Kidney (tissue), 14 donors: ENCODE measurements around the gene CTRL. TPM values are rescaled to one million over a fixed set of nuclear protein-coding genes. Genes with fewer than 3 reads are reported as not detected.
A peak's percentile ranks its signal among the peaks of the same experiment; 100 is the strongest.

ENCODE experiments used
- DNase-seq, 5 donors: peaks; one replicate each; pipeline ENCODE4 v3.0.0-alpha.2; 2013 to 2020
- FAIRE-seq: peaks from 2 replicates; lab custom pipeline; 2012; peaks lifted over from hg19 to GRCh38; lab: Jason Lieb, UNC
- H3K27ac ChIP-seq, 2 donors: one replicate each; pipeline ENCODE4 v1.7.0; 2013; ENCODE audit warnings: low read depth in 2 of 2, low read length in 2 of 2, inconsistent platforms in 1 of 2
- H3K27me3 ChIP-seq: one replicate; pipeline ENCODE4 v1.7.1; 2013; ENCODE audit warnings: low read length, inconsistent platforms; ENCODE audit not compliant: control insufficient read depth, insufficient read depth
- H3K36me3 ChIP-seq, 3 donors: one replicate each; pipeline versions ENCODE4 v1.7.0 to v1.7.1; 2013; ENCODE audit warnings: low read length in 3 of 3, control low read depth in 1 of 3, inconsistent platforms in 1 of 3; ENCODE audit not compliant: insufficient read depth in 3 of 3, control insufficient read depth in 2 of 3
- H3K4me1 ChIP-seq, 3 donors: one replicate each; pipeline versions ENCODE4 v1.7.0 to v1.7.1; 2013; ENCODE audit warnings: low read length in 3 of 3, inconsistent platforms in 1 of 3, low read depth in 1 of 3; ENCODE audit not compliant: control insufficient read depth in 2 of 3, insufficient read depth in 2 of 3
- H3K4me3 ChIP-seq, 3 donors: one replicate each; pipeline versions ENCODE4 v1.7.0 to v1.8.1; 2013; ENCODE audit warnings: low read length in 3 of 3, control low read depth in 1 of 3, inconsistent platforms in 1 of 3
- H3K9ac ChIP-seq, 3 donors: one replicate each; pipeline versions ENCODE4 v1.7.0 to v1.7.1; 2013; ENCODE audit warnings: low read length in 3 of 3, control low read depth in 1 of 3, inconsistent platforms in 1 of 3
- H3K9me3 ChIP-seq, 3 donors: one replicate each; pipeline versions ENCODE4 v1.7.0 to v1.7.1; 2013; ENCODE audit warnings: low read length in 3 of 3, control low read depth in 1 of 3, inconsistent platforms in 1 of 3; ENCODE audit not compliant: control insufficient read depth in 2 of 3, insufficient read depth in 1 of 3
- CTCF ChIP-seq: IDR thresholded peaks from 3 replicates; pipeline ENCODE4 v1.5.1; 2012; ENCODE audit warnings: mild to moderate bottlenecking, moderate library complexity, borderline replicate concordance; ENCODE audit not compliant: insufficient read depth; ENCODE audit errors: extremely low read depth
- intact Hi-C: fragments of 100-400 bp; cut with DNase I; formaldehyde crosslinking; loops from one replicate; pipeline ENCODE4 v1.11.1; 2022
- polyA plus RNA-seq: library from polyadenylated mRNA; stranded (reverse); fragments of 350-450 nt; fragmentation: Illumina TruSeq; extraction: RNeasy Lipid Tissue Mini Kit (QIAGEN cat#74804); gene quantifications from one replicate; pipeline ENCODE4 v1.2.3, GENCODE V29; 2014; ENCODE audit warnings: low read depth, low replicate concordance; ENCODE audit not compliant: insufficient read depth
- total RNA-seq: library from RNA; stranded (reverse); fragmentation: NEBNext Ultra II Directional; extraction: Animal tissue kit (Norgen Biotek cat#: 25700); gene quantifications from one replicate; pipeline ENCODE4 v1.2.1, GENCODE V29; 2021
- donor health status: control.
- donor health status: control.
- donor health status: control.
- donor health status: control.
- donor health status: control.
- donor health status: DM: yes; HTN: yes; CAD: no.
- donor health status: Normal renal cell carcinoma (clear cell type).

CTRL gene
- total and polyA plus RNA-seq, 2 donors from 2014 or later, result 0.69 TPM; not detected in 1

GRCh38 chr16:67942200-67942509 lies 10.5 kb upstream of the CTRL start:
- peaks cover 0 to 11% (median 2%) of the 10 kb centered on the region in 3 donors for H3K4me1 ChIP-seq
- TF ChIP-seq CTCF, result peak; percentile 49
- DNase-seq (peak in 2 of 5 donors; percentile 39 to 44), FAIRE-seq (no peak)
- H3K27ac ChIP-seq, result no peak overlapping the region
- no peak overlapping the region for H3K4me3 ChIP-seq
- no peak overlapping the region for H3K9ac ChIP-seq
- H3K27me3 ChIP-seq, result no peaks in the 10 kb centered on the region
- H3K9me3 ChIP-seq, result no peaks in the 10 kb centered on the region
- intact Hi-C loops, result no loop called here
- H3K36me3 ChIP-seq, result peaks cover 0 to 29% (median 2%) of the 10 kb centered on the region in 3 donors

GRCh38 chr16:67941469-67942199 lies 10.0 kb upstream of the CTRL start:
- TF ChIP-seq CTCF, result no peak
- Histone ChIP-seq H3K4me1 (peaks cover 0 to 15% (median 6%) of the 10 kb centered on the region in 3 donors), H3K27me3 (no peaks in the 10 kb centered on the region), H3K36me3 (peaks cover 0 to 25% (median 2%) of the 10 kb centered on the region in 3 donors), H3K9me3 (no peaks in the 10 kb centered on the region), H3K27ac (no peak overlapping the region), H3K4me3 (no peak overlapping the region), H3K9ac (no peak overlapping the region)
- intact Hi-C loops, result no loop called here
- no peak for DNase-seq
- no peak for FAIRE-seq

- Histone ChIP-seq H3K9ac (no peak overlapping the region), H3K9me3 (no peaks in the 10 kb centered on the region), H3K36me3 (peaks cover 0 to 14% (median 0%) of the 10 kb centered on the region in 3 donors), H3K4me3 (no peak overlapping the region), H3K27ac (no peak overlapping the region), H3K27me3 (no peaks in the 10 kb centered on the region), H3K4me1 (peaks cover 0 to 15% (median 6%) of the 10 kb centered on the region in 3 donors)
- FAIRE-seq (no peak), DNase-seq (no peak)
- intact Hi-C loops, result no loop called here
- no peak for TF ChIP-seq CTCF
These were observed 8.9 kb upstream of the CTRL start for GRCh38 chr16:67940446-67941089.
